ENCODE data around the gene TRIM54.
"Not testable (repeated sequence)": the region's sequence is repeated elsewhere in the genome, so short reads cannot be mapped to it uniquely, and the experiment has no call there.

TRIM54 gene

DNA sequence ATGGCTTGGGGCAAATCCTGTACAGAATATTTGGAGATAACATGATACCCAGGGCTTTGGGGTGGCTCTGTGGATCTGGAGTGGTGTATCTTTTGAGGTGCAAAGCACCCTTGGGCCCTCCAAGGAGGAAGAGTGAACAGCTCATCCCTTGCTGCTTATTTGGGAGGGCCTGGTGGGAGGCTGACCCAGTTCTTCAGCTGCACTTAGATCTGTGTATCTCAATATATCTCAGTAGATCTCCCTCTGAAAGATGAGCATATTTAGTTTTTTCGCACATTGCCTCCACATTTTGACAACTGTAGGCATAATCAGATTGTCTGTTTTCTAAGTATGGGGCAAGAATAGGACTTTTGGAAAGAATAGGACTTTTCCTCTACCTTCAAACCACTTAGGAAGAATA is 2.8 kb downstream of the TRIM54 start:
- Mint-ChIP-seq H3K4me3 (no peak overlapping the region), H3K36me3 (ENCODE audit: low read depth) (no peaks in the 10 kb centered on the region), H3K27me3 (peaks cover 22% of the 10 kb centered on the region), H3K9me3 (no peaks in the 10 kb centered on the region), H3K27ac (no peak overlapping the region), H3K4me1 (ENCODE audit: low read depth) (peaks cover under 1% of the 10 kb centered on the region)
- no peak for DNase-seq

DNA sequence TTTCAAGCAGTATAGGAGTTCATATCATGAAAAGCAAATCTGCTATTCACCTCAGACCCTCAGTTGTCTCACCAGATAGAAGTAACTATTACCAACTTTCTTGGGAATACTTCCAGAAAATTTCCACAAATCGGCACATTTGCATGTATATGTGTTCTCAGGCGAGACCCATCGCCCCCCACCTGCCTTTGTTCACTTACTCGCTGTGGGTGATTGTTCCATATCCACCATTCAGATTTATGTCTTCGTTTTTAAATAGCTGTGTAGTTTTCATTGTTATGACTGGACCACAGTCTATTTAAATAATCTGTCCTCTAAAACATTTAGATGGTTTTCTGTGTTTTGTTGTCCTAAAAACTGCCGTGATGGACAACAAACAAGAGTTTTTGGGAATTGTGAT is 3.3 kb downstream of the TRIM54 start:
- Mint-ChIP-seq H3K27me3 (peaks cover 22% of the 10 kb centered on the region), H3K27ac (no peak overlapping the region), H3K9me3 (no peaks in the 10 kb centered on the region), H3K4me3 (no peak overlapping the region), H3K36me3 (ENCODE audit: low read depth) (no peaks in the 10 kb centered on the region), H3K4me1 (ENCODE audit: low read depth) (no peaks in the 10 kb centered on the region)
- DNase-seq: no peak

DNA sequence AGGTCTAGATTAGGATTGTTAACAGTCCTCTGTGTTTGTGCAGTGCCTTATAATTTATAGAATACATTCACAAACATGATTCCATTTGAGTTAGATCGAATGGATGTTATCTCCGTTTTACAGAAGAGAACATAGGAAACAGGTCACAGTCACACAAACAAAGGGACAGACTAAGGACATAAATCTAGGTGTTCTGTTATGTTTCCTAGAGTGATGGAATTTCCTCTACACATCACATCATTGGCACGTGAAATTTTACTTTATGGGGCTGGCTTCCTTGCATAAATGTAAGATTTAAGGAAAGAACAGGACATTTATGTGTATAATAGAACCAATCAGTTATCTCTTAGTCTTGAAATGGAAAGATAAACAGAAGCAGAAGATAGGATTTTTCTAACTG is 6.4 kb downstream of the TRIM54 start:
- Mint-ChIP-seq H3K4me1 (ENCODE audit: low read depth) (no peaks in the 10 kb centered on the region), H3K4me3 (no peak overlapping the region), H3K27me3 (peaks cover 19% of the 10 kb centered on the region), H3K9me3 (no peaks in the 10 kb centered on the region), H3K27ac (no peak overlapping the region), H3K36me3 (ENCODE audit: low read depth) (no peaks in the 10 kb centered on the region)
- DNase-seq: no peak

DNA sequence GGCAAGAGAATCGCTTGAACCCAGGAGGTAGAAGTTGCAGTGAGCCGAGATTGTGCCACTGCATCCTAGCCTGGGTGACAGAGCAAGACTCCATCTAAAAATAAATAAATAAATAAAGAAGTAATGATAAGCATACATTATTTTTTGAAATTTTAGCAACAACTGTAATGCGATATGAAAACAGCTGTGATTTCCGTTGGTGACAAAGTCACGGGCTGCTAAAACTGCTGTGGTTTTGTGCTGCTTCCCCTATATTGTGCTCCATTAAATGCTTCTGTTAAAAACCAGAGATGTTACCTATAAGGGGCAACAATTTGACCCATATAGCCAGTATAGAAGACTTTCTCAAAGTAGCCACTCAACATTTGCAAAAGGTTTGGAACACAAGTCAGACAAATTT is 8.3 kb downstream of the TRIM54 start:
- no peak for DNase-seq
- Mint-ChIP-seq H3K4me3 (no peak overlapping the region), H3K9me3 (no peaks in the 10 kb centered on the region), H3K4me1 (ENCODE audit: low read depth) (no peaks in the 10 kb centered on the region), H3K27ac (no peak overlapping the region), H3K36me3 (ENCODE audit: low read depth) (no peaks in the 10 kb centered on the region), H3K27me3 (peaks cover 19% of the 10 kb centered on the region)

DNA sequence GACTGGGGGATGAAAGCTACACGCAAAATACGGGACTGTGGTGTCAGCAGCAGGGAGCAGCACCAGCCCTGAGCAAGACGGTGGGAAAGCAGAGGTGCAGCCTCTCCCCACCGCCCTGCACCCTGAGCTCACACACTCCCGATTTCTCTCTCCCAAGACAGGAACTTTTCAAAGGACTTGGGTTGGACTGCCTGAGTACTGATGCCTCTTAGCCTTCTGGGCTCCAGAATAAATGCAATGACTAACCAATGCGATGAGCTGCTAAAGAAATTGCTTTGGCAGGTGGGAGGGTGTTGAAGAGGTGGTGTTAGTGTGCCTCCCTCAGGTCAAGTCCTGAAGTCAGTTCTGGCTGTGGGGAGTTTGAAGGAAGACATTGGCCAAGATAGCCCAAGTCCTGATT is 9.6 kb downstream of the TRIM54 start:
- Mint-ChIP-seq H3K27me3 (peaks cover 24% of the 10 kb centered on the region), H3K4me3 (no peak overlapping the region), H3K9me3 (no peaks in the 10 kb centered on the region), H3K36me3 (ENCODE audit: low read depth) (no peaks in the 10 kb centered on the region), H3K4me1 (ENCODE audit: low read depth) (no peaks in the 10 kb centered on the region), H3K27ac (no peak overlapping the region)
- DNase-seq: no peak

DNA sequence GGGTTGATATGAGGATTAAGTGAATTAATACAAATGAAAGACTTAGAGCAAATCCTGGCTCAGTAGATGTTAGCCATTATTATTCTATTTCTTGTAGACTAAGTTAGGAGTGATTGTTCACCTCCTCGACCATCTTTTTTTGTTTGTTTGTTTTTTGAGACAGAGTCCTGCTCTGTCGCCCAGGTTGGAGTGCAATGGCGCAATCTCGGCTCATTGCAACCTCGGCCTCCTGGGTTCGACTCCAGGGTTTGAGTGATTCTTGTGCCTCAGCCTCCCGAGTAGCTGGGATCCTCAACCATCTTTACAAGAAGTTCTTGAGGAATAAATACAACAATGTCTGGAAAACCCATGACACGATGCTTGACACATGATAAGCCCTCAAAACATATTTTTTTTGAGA is 12.7 kb downstream of the TRIM54 start:
- H3K4me3 Mint-ChIP-seq: no peak overlapping the region
- H3K27ac Mint-ChIP-seq: no peak overlapping the region
- no peaks in the 10 kb centered on the region for H3K36me3 Mint-ChIP-seq (ENCODE audit: low read depth)
- DNase-seq: no peak
- peaks cover 33% of the 10 kb centered on the region for H3K27me3 Mint-ChIP-seq
- H3K9me3 Mint-ChIP-seq: no peaks in the 10 kb centered on the region
- no peaks in the 10 kb centered on the region for H3K4me1 Mint-ChIP-seq (ENCODE audit: low read depth)

DNA sequence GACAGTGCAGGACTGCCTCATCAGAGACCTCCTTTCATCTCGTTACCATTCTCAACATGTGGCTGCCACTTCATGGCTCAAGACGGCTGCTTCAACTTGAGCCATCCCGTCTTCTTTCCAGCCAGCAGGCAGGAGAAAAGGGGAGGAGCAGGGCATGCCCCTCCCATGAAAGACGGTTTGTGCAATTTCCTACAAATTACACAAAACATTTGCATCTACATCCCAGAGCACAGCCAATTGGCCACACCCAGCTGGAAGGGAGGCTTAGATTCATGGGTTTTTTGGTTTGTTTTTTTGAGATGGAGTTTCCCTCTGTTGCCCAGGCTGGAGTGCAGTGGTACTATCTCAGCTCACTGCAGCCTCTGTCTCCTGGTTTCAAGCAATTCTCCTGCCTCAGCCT is 14.3 kb downstream of the TRIM54 start:
- no peaks in the 10 kb centered on the region for H3K9me3 Mint-ChIP-seq
- no peak overlapping the region for H3K27ac Mint-ChIP-seq
- H3K4me1 Mint-ChIP-seq (ENCODE audit: low read depth): no peaks in the 10 kb centered on the region
- H3K27me3 Mint-ChIP-seq: peaks cover 32% of the 10 kb centered on the region
- no peaks in the 10 kb centered on the region for H3K36me3 Mint-ChIP-seq (ENCODE audit: low read depth)
- no peak for DNase-seq
- no peak overlapping the region for H3K4me3 Mint-ChIP-seq

DNA sequence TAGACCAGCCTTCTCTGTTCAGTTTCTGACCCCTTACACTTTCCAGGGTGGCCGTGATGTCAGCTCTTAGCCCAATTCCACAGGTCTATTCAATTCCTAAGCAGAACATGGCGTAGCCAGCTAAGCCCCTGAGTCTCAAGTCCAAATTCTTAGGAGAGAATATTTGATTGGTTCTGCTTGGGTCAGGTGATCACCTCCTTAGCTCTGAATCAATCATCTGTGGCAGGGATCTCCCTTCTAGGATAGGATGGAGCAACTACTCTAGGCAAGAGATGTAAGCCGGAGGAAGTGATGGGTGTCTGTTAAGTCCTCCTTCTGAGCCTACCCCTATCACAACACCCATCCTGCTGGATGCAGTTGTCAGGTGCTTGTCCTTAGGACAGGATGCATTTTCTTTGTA is 15.0 kb downstream of the TRIM54 start:
- H3K4me3 Mint-ChIP-seq: no peak overlapping the region
- no peaks in the 10 kb centered on the region for H3K9me3 Mint-ChIP-seq
- no peak for DNase-seq
- H3K36me3 Mint-ChIP-seq (ENCODE audit: low read depth): no peaks in the 10 kb centered on the region
- H3K27ac Mint-ChIP-seq: no peak overlapping the region
- peaks cover 24% of the 10 kb centered on the region for H3K27me3 Mint-ChIP-seq
- H3K4me1 Mint-ChIP-seq (ENCODE audit: low read depth): no peaks in the 10 kb centered on the region

DNA sequence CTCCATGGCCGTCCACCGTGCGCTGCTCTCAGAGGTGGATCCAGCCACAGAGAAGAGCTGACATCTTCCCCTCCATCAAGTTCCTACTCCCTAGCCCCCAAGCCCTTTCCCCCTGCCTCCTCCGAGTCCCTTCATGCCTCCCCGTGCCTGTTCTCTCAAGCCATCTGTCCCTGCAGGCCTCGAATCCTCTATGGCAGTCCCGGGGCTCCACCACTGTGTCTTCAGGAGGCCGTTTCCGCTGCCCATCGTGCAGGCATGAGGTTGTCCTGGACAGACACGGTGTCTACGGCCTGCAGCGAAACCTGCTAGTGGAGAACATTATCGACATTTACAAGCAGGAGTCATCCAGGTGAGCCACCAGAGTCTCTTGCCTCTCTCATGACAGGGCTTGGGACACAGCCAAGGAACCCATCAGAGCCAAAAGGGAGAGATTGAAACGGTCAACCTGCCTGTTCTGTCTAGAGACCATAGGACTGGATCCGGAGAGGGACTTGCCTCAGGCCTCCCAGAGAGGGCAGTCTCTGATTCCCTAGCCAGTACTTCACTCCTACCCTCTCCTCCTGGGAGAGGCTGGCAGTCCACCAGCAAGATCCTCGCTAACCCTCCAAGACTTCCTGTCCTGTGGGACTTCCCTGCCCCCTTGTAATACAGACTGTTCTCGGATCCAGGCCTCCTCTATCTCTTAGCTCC is 16.3 kb downstream of the TRIM54 start:
- Mint-ChIP-seq H3K27me3 (peaks cover 16% of the 10 kb centered on the region), H3K36me3 (ENCODE audit: low read depth) (no peaks in the 10 kb centered on the region), H3K4me1 (ENCODE audit: low read depth) (peaks cover 5% of the 10 kb centered on the region), H3K27ac (no peak overlapping the region), H3K4me3 (no peak overlapping the region), H3K9me3 (no peaks in the 10 kb centered on the region)
- DNase-seq: no peak

DNA sequence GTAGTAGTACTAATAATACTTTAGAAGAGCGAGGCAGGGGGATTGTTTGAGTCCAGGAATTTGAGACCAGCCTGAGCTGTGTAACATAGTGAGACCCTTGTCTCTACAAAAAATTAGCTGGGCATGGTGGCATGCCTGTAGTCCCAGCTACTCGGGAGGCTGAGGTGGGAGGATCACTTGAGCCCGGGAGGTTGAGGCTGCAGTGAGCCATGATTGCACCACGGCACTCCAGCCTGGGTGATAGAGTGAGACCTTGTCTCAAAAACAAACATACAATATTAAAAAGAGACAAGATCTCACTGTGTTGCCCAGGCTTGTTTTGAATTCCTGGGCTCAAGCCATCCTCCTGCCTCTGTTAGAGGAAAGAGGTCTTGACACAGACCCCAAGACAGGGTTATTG is 18.4 kb downstream of the TRIM54 start:
- not testable (repeated sequence) for H3K4me1 Mint-ChIP-seq (ENCODE audit: low read depth); DNase-seq; H3K9me3 Mint-ChIP-seq; H3K36me3 Mint-ChIP-seq (ENCODE audit: low read depth); H3K27ac Mint-ChIP-seq; H3K4me3 Mint-ChIP-seq
- H3K27me3 Mint-ChIP-seq: peaks cover 30% of the 10 kb centered on the region

DNA sequence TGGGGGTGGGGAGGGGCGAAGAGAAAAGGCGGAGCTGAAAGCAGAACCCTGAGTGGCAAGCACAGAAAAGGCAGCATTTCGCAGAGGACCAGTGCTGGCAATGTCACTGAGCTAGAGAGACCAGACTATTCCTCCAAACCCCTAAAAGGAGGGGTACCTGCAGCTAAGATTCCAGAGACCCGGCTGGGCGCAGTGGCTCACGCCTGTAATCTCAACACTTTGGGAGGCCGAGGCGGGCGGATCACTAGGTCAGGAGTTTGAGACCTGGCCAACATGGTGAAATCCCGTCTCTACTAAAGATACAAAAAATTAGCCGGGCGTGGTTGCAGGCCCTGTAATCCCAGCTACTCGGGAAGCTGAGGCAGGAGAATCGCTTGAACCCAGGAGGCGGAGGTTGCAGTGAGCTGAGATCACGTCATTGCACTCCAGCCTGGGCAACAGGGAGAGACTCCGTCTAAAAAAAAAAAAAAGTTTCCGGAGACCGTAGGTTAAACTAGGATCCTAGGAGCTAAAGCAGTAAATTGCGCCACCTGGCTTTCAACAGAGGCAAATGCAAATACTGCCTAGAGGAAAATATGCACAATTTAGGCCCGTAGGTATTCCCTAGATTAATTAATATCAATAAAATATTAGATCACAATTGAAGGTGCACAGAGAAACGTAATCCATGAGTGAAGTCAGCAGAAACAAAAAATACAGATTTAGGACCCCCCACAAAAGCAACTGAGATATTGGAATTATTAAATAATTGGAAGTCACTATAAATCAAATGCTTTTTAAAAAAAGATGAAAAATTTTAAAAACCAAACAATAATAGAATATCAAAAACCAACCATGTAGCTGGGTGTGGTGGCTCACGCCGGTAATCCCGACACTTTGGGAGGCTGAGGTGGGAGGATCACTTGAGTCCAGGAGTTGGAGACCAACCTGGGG is 21.1 kb downstream of the TRIM54 start:
- H3K4me3 Mint-ChIP-seq: peak overlapping the region; percentile 60
- H3K36me3 Mint-ChIP-seq (ENCODE audit: low read depth): peaks cover under 1% of the 10 kb centered on the region
- no peaks in the 10 kb centered on the region for H3K9me3 Mint-ChIP-seq
- peak overlapping the region; percentile 14 for H3K27ac Mint-ChIP-seq
- peak; percentile 60 for DNase-seq
- peaks cover 12% of the 10 kb centered on the region for H3K4me1 Mint-ChIP-seq (ENCODE audit: low read depth)
- peaks cover 45% of the 10 kb centered on the region for H3K27me3 Mint-ChIP-seq

DNA sequence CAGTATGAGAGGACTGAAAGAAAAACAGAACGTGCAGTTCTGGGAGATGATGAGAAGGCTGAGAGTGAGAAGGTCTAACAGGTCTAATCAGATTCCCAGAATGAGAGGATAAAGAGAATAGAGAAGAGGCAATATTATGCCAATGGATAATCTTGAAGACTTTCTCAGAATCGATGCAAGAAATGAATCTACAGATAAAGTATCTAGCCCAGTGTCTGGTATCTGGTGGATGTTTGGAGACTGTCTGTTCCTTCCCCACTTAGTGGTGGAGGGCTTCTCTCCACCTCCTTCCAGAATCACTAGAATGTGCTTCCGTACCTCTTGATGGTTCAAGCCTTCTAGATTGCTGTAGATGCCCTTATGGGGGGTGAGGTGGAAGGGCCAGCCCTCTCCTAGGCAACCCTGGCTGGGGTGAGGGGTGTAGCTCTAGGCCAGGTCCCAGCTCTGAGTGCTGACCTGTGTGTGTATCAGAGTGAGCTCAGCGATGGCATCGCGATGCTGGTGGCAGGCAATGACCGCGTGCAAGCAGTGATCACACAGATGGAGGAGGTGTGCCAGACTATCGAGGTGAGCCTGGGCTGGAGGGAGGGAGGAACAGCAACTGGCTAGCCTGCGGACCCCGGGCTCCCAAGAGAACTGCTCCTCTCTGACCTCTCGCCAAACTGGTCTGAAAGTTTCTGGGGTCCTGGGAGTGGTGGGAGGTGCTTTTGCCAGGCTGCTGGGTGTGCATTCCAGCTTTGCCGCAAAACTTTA is 22.4 kb downstream of the TRIM54 start:
- Mint-ChIP-seq H3K27me3 (peaks cover 42% of the 10 kb centered on the region), H3K27ac (no peak overlapping the region), H3K4me3 (no peak overlapping the region), H3K4me1 (ENCODE audit: low read depth) (peaks cover 12% of the 10 kb centered on the region), H3K36me3 (ENCODE audit: low read depth) (peaks cover 11% of the 10 kb centered on the region), H3K9me3 (no peaks in the 10 kb centered on the region)
- no peak for DNase-seq

DNA sequence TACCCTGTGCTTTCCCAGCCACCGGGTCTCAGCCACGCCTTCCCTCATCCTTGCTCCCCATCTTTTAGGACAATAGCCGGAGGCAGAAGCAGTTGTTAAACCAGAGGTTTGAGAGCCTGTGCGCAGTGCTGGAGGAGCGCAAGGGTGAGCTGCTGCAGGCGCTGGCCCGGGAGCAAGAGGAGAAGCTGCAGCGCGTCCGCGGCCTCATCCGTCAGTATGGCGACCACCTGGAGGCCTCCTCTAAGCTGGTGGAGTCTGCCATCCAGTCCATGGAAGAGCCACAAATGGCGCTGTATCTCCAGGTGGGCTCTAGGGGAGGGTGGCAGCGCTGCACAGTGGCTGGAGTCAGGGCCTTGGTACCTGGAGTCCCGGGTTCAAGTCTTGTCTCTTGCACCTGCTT is 23.3 kb downstream of the TRIM54 start:
- no peaks in the 10 kb centered on the region for H3K9me3 Mint-ChIP-seq
- peaks cover 18% of the 10 kb centered on the region for H3K36me3 Mint-ChIP-seq (ENCODE audit: low read depth)
- peaks cover 12% of the 10 kb centered on the region for H3K4me1 Mint-ChIP-seq (ENCODE audit: low read depth)
- H3K4me3 Mint-ChIP-seq: no peak overlapping the region
- peaks cover 42% of the 10 kb centered on the region for H3K27me3 Mint-ChIP-seq
- H3K27ac Mint-ChIP-seq: no peak overlapping the region
- DNase-seq: no peak

DNA sequence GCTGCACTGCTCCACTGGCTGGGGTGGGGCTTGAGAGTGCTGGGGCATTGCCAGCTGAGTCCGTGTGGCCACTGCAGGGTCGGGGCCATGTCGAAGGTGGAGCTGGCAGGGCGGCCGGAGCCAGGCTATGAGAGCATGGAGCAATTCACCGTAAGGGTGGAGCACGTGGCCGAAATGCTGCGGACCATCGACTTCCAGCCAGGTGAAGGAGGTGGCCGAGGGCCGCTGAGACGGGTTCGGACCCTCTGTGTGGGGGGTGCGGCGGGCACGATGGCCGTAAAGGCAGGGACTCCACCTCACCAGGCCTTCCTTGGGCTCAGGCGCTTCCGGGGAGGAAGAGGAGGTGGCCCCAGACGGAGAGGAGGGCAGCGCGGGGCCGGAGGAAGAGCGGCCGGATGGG is 23.9 kb downstream of the TRIM54 start:
- Mint-ChIP-seq H3K27me3 (peaks cover 42% of the 10 kb centered on the region), H3K4me3 (peak overlapping the region; percentile 35), H3K36me3 (ENCODE audit: low read depth) (peaks cover 22% of the 10 kb centered on the region), H3K9me3 (no peaks in the 10 kb centered on the region), H3K4me1 (ENCODE audit: low read depth) (peaks cover 12% of the 10 kb centered on the region), H3K27ac (no peak overlapping the region)
- peak; percentile 36 for DNase-seq
